CD4-positive, alpha-beta T cell (primary cell): ENCODE data around the gene SYNPO2L. TPM values are rescaled to one million over a fixed set of nuclear protein-coding genes. Genes with fewer than 3 reads are reported as not detected.
"Not testable (repeated sequence)": the region's sequence is repeated elsewhere in the genome, so short reads cannot be mapped to it uniquely, and the experiment has no call there.

Experiments
- ATAC-seq: fragments of 200-7000 bp; cut with Tn5 transposase; one replicate; pipeline ENCODE4 v1.10.0; 2022; ENCODE audit warnings: mild to moderate bottlenecking; ENCODE audit not compliant: poor library complexity
- CTCF ChIA-PET: fragments of 350-600 bp; sonication (Branson Sonifier 250); formaldehyde crosslinking; loops from one replicate; lab custom pipeline; 2021; ENCODE audit warnings: antibody characterized with exemption, inconsistent platforms; lab: Charles Lee
- POLR2A ChIA-PET: fragments of 350-600 bp; sonication (Branson Sonifier 250); formaldehyde crosslinking; loops from one replicate; lab custom pipeline; 2021; ENCODE audit warnings: antibody characterized with exemption, inconsistent platforms; lab: Charles Lee
- DNase-seq, 14 experiments: peaks; one replicate each; pipeline ENCODE4 v3.0.0-alpha.2; 2013 to 2020; ENCODE audit warnings: mixed read lengths in 2 of 14
- H3K27ac ChIP-seq, 2 donors: one replicate each; pipeline versions ENCODE4 v1.5.1 to v1.7.0; 2013; ENCODE audit warnings: low read length in 2 of 2, low read depth in 1 of 2, mild to moderate bottlenecking in 1 of 2
- H3K27me3 ChIP-seq, 2 experiments: 1 replicate in 1 of 2; 2 replicates in 1 of 2; pipeline versions ENCODE4 v1.6.1 to v1.7.0; 2013; ENCODE audit warnings: low read length in 2 of 2, control low read depth in 1 of 2, mild to moderate bottlenecking in 1 of 2, moderate library complexity in 1 of 2; ENCODE audit not compliant: insufficient read depth in 2 of 2, control insufficient read depth in 1 of 2
- H3K36me3 ChIP-seq: one replicate; pipeline ENCODE4 v1.6.1; 2013; ENCODE audit warnings: low read length, control low read depth; ENCODE audit not compliant: insufficient read depth
- H3K4me1 ChIP-seq: one replicate; pipeline ENCODE4 v1.6.1; 2013; ENCODE audit warnings: low read length, control low read depth; ENCODE audit not compliant: insufficient read depth
- H3K4me3 ChIP-seq: one replicate; pipeline ENCODE4 v1.5.1; 2013; ENCODE audit warnings: mild to moderate bottlenecking, low read length, moderate library complexity
- H3K9me3 ChIP-seq, 2 experiments: 1 replicate in 1 of 2; 2 replicates in 1 of 2; pipeline versions ENCODE4 v1.6.1 to v1.7.0; 2013; ENCODE audit warnings: low read length in 2 of 2, mild to moderate bottlenecking in 2 of 2, control low read depth in 1 of 2, moderate library complexity in 1 of 2; ENCODE audit not compliant: control insufficient read depth in 1 of 2, insufficient read depth in 1 of 2
- H3K27ac Mint-ChIP-seq: one replicate; pipeline ENCODE4 v1.8.0; 2020; ENCODE audit warnings: mixed read lengths
- H3K27me3 Mint-ChIP-seq: one replicate; pipeline ENCODE4 v1.8.0; 2021; ENCODE audit warnings: mixed read lengths
- H3K36me3 Mint-ChIP-seq: one replicate; pipeline ENCODE4 v1.8.0; 2021; ENCODE audit warnings: low read depth, mixed read lengths
- H3K4me1 Mint-ChIP-seq: one replicate; pipeline ENCODE4 v1.8.0; 2021; ENCODE audit warnings: low read depth, mixed read lengths
- H3K4me3 Mint-ChIP-seq: one replicate; pipeline ENCODE4 v1.8.0; 2020; ENCODE audit warnings: mild to moderate bottlenecking, mixed read lengths
- H3K9me3 Mint-ChIP-seq: one replicate; pipeline ENCODE4 v1.8.0; 2020; ENCODE audit warnings: mixed read lengths
- CTCF ChIP-seq: fragments of 200-600 bp; IDR thresholded peaks from one replicate; pipeline ENCODE4 v1.8.0; 2022; ENCODE audit warnings: antibody characterized with exemption, mild to moderate bottlenecking
- intact Hi-C, 2 experiments: fragments of 100-400 bp; cut with DNase I in 1 of 2; cut with micrococcal nuclease in 1 of 2; formaldehyde crosslinking; loops; one replicate each; pipeline versions ENCODE4 v1.15.1 to v1.9.0; 2023 to 2025; cut with DNase I, micrococcal nuclease
- total RNA-seq, 174 experiments: library from RNA in 2 of 174; stranded (reverse) in 2 of 174; gene quantifications; one replicate each; pipeline ENCODE4 v1.2.3 and lab custom pipeline; 2021 to 2026

SYNPO2L gene
- total RNA-seq, 2 experiments from 2014 or later: not detected

GRCh38 chr10:73625884-73626752, 29.7 kb downstream of the SYNPO2L start:
- Mint-ChIP-seq H3K27ac (peak overlapping the region; percentile 90), H3K4me1 (peaks cover 25% of the 10 kb centered on the region), H3K27me3 (no peaks in the 10 kb centered on the region), H3K9me3 (no peaks in the 10 kb centered on the region), H3K36me3 (peaks cover 14% of the 10 kb centered on the region), H3K4me3 (peak overlapping the region; percentile 91)
- Histone ChIP-seq H3K9me3 (no peaks in the 10 kb centered on the region), H3K36me3 (no peaks in the 10 kb centered on the region), H3K27me3 (no peaks in the 10 kb centered on the region), H3K4me1 (peaks cover 17% of the 10 kb centered on the region), H3K4me3 (peak overlapping the region; percentile 68), H3K27ac (peak overlapping the region; percentile 62 to 66)
- TF ChIP-seq CTCF: no peak
- ATAC-seq (peak; percentile 94), DNase-seq (peak; percentile 84 to 99 (median 90))
- intact Hi-C loops: loop anchor here (5.0 to 10.0 kb wide), 8 partner anchors 99 to 999 kb away; partner anchors contain the start of genes ANXA7 (in 1 of the 2), CFAP70 (in 1 of the 2), ECD (in 1 of the 2) and FAM149B1 (in 1 of the 2)
- POLR2A ChIA-PET: interaction anchor here (0.6 to 2.1 kb wide), 14 partner anchors 9 to 1584 kb away, joined by 3 to 28 read pairs (median 4); partner anchors contain the start of genes ANXA7, DNAJC9, MRPS16 and PPP3CB
- CTCF ChIA-PET: interaction anchor here (0.6 kb wide), 1 partner anchor 34 kb away, joined by 5 read pairs; no protein-coding TSS in a partner anchor

- intact Hi-C loops: loop anchor here (5.0 to 10.0 kb wide), 8 partner anchors 98 to 998 kb away; partner anchors contain the start of genes ANXA7 (in 1 of the 2), CFAP70 (in 1 of the 2), ECD (in 1 of the 2) and FAM149B1 (in 1 of the 2)
- TF ChIP-seq CTCF: no peak
- no peaks in the 10 kb centered on the region for H3K9me3 Mint-ChIP-seq
- no peaks in the 10 kb centered on the region for H3K27me3 ChIP-seq
- H3K9me3 ChIP-seq: no peaks in the 10 kb centered on the region
- H3K4me3 Mint-ChIP-seq: peak overlapping the region; percentile 91
- ChIA-PET CTCF (no interaction called here), POLR2A (interaction anchor here (0.6 to 2.1 kb wide), 14 partner anchors 10 to 1585 kb away, joined by 3 to 28 read pairs (median 4); partner anchors contain the start of genes ANXA7, DNAJC9, MRPS16 and PPP3CB)
- peak overlapping the region; percentile 68 for H3K4me3 ChIP-seq
- ATAC-seq: peak; percentile 14
- H3K27ac ChIP-seq: peak overlapping the region; percentile 62 to 75
- H3K4me1 ChIP-seq: peaks cover 17% of the 10 kb centered on the region
- peaks cover 25% of the 10 kb centered on the region for H3K4me1 Mint-ChIP-seq
- H3K27ac Mint-ChIP-seq: peak overlapping the region; percentile 90
- H3K36me3 ChIP-seq: no peaks in the 10 kb centered on the region
- peaks cover 14% of the 10 kb centered on the region for H3K36me3 Mint-ChIP-seq
- DNase-seq: peak in 7 of 14 experiments; percentile 3 to 57 (median 28)
- no peaks in the 10 kb centered on the region for H3K27me3 Mint-ChIP-seq
Observed at GRCh38 chr10:73625004-73625883, 30.6 kb downstream of the SYNPO2L start.

- Histone ChIP-seq H3K9me3 (no peaks in the 10 kb centered on the region), H3K27me3 (no peaks in the 10 kb centered on the region), H3K4me3 (no peak overlapping the region), H3K4me1 (peaks cover 17% of the 10 kb centered on the region), H3K36me3 (no peaks in the 10 kb centered on the region), H3K27ac (no peak overlapping the region)
- CTCF ChIA-PET: no interaction called here
- H3K36me3 Mint-ChIP-seq: peaks cover 14% of the 10 kb centered on the region
- POLR2A ChIA-PET: no interaction called here
- no peak overlapping the region for H3K27ac Mint-ChIP-seq
- TF ChIP-seq CTCF: no peak
- ATAC-seq (no peak), DNase-seq (no peak)
- no peak overlapping the region for H3K4me3 Mint-ChIP-seq
- no peaks in the 10 kb centered on the region for H3K9me3 Mint-ChIP-seq
- H3K4me1 Mint-ChIP-seq: peaks cover 25% of the 10 kb centered on the region
- intact Hi-C loops: loop anchor here in 1 of 2 experiments (10.0 kb wide), 1 partner anchor 208 kb away; the partner anchor contains the start of gene ANXA7
- no peaks in the 10 kb centered on the region for H3K27me3 Mint-ChIP-seq
Observed at GRCh38 chr10:73623056-73623455, 32.8 kb downstream of the SYNPO2L start.

GRCh38 chr10:73620974-73621373, 34.9 kb downstream of the SYNPO2L start:
- H3K9me3 Mint-ChIP-seq, H3K9me3 ChIP-seq, H3K4me3 ChIP-seq, H3K4me1 ChIP-seq, H3K27ac Mint-ChIP-seq, POLR2A ChIA-PET, ATAC-seq, H3K27ac ChIP-seq, DNase-seq, H3K27me3 Mint-ChIP-seq, H3K27me3 ChIP-seq, H3K36me3 ChIP-seq, H3K4me3 Mint-ChIP-seq: not testable (repeated sequence)
- intact Hi-C loops: loop anchor here in 1 of 2 experiments (10.0 kb wide), 1 partner anchor 206 kb away; the partner anchor contains the start of gene ANXA7
- peaks cover 12% of the 10 kb centered on the region for H3K36me3 Mint-ChIP-seq
- CTCF ChIA-PET: interaction anchor here (1.6 kb wide), 1 partner anchor 10 kb away, joined by 3 read pairs; no protein-coding TSS in a partner anchor
- H3K4me1 Mint-ChIP-seq: peaks cover 13% of the 10 kb centered on the region
